GM08714 (cell line): ENCODE measurements around the gene KIF17.

Experiments
- H3K4me3 ChIP-seq: fragments of 200-500 bp; sonication (Bioruptor generic); 2 replicates; pipeline ENCODE4 v1.5.1; 2014; ENCODE audit warnings: mild to moderate bottlenecking, low read length, inconsistent platforms
- ZNF274 ChIP-seq: IDR thresholded peaks from 2 replicates; pipeline ENCODE4 v1.6.1; 2012; ENCODE audit warnings: mild to moderate bottlenecking, low read depth, low read length

KIF17 gene

GRCh38 chr1:20717452-20718342 is at the start of gene KIF17:
Gene KIF17, minus strand, starts transcription at chr1:20718007. Its CDS starts 301 bp downstream, at chr1:20717706.
- no peak for TF ChIP-seq ZNF274

GRCh38 chr1:20767271-20767670 is 49.5 kb upstream of the KIF17 start:
- no peak overlapping the region for H3K4me3 ChIP-seq
- TF ChIP-seq ZNF274, result no peak

More at GRCh38 chr1:20717452-20718342, at the start of gene KIF17:
- peak within 1 kb of the TSS; percentile 5; the same call in 1 of the 2 replicates for H3K4me3 ChIP-seq

DNA sequence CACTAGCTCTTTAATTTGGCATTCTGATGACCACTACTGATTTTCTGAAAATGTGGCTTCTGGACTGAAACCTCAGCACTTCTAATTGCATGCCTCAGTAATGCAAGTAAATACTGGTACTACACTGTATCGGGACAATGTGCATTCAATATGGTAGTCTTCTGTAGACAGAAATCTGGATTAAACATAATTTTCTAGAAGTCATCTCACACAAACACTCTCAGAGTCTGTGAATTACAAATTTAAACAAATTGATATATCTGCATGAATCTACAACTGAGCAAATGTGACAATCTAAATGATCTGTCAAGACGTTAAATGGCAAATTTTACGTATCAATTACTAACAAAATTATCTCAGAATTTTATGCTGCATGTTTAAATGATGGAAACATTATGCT is 45.6 kb upstream of the KIF17 start:
- H3K4me3 ChIP-seq, result no peak overlapping the region
- TF ChIP-seq ZNF274, result no peak

- no peak for TF ChIP-seq ZNF274
Measured at GRCh38 chr1:20760322-20760721, 42.5 kb upstream of the KIF17 start.

GRCh38 chr1:20753589-20753988 is 35.8 kb upstream of the KIF17 start:
- TF ChIP-seq ZNF274, result no peak
- H3K4me3 ChIP-seq, result no peak overlapping the region

More at GRCh38 chr1:20760322-20760721, 42.5 kb upstream of the KIF17 start:
- no peak overlapping the region for H3K4me3 ChIP-seq

DNA sequence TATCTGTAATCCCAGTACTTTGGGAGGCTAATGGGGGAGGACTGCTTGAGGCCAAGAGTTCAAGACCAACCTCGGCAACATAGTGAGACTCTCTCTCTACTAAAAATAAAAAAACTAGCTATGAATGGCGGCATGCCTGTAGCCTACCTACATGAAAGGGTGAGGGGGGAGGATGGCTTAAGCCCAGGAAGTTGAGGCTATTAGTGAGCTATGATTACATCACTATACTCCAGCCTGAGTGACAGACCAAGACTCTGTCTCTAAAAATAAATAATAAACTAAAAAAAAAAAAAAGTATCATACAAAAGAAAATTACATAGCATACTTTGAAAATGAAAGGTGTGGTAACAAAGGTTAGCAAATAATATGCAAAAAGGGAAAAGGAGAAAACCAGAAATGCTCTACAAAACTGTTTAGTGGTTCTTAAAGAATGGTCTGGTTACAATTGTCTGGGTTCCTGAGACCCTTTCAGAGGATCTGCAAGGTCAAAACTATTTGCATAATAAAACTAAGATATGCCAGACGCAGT is 33.7 kb upstream of the KIF17 start:
- no peak for TF ChIP-seq ZNF274
- no peak overlapping the region for H3K4me3 ChIP-seq

- TF ChIP-seq ZNF274, result no peak
- H3K4me3 ChIP-seq, result no peak overlapping the region
Measured at GRCh38 chr1:20742671-20743070, 24.9 kb upstream of the KIF17 start.

DNA sequence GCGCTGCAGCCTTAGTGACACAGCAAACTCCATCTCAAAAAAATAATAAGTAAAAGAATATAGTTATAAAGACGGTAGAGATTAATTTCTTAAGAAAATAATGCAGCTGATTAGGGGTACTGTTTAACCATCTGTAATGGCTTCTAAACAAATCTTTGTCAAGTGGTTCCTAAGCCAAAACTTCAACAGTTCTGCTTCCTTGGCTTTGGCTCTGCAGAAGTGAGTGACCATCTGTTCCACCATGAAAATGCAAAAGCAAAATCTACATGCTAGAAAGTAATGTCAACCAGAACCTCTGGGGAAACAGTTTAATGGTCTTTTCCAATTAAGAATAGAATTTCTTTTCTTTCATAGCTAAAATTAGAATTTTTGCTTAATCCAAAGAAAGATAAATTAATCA is 23.0 kb upstream of the KIF17 start:
- H3K4me3 ChIP-seq, result no peak overlapping the region
- TF ChIP-seq ZNF274, result no peak

DNA sequence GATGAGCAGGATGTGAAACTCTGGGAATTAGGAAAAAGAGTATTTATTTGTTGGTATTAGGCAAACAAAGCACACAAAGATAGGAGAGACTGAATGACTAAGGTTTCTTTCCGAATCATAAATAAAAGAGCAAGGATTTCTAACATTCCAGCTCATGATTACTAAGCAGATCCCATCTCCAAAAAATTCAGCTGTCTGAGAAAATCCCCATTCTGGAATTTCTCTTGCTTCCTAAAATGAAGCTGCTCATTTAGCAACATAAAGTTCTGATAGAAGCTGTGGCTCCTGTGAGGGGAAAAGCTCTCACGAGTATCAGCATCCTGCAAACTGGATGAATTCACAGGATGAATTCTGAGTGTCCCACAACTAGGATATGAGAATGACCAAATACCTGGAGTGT is 21.4 kb upstream of the KIF17 start:
- TF ChIP-seq ZNF274, result no peak
- no peak overlapping the region for H3K4me3 ChIP-seq

- no peak for TF ChIP-seq ZNF274
Measured at GRCh38 chr1:20735581-20736111, 17.8 kb upstream of the KIF17 start.

GRCh38 chr1:20733360-20733975 is 15.7 kb upstream of the KIF17 start:
- H3K4me3 ChIP-seq, result no peak overlapping the region; the same call in 1 of the 2 replicates
- no peak for TF ChIP-seq ZNF274

More at GRCh38 chr1:20735581-20736111, 17.8 kb upstream of the KIF17 start:
- H3K4me3 ChIP-seq, result no peak overlapping the region

DNA sequence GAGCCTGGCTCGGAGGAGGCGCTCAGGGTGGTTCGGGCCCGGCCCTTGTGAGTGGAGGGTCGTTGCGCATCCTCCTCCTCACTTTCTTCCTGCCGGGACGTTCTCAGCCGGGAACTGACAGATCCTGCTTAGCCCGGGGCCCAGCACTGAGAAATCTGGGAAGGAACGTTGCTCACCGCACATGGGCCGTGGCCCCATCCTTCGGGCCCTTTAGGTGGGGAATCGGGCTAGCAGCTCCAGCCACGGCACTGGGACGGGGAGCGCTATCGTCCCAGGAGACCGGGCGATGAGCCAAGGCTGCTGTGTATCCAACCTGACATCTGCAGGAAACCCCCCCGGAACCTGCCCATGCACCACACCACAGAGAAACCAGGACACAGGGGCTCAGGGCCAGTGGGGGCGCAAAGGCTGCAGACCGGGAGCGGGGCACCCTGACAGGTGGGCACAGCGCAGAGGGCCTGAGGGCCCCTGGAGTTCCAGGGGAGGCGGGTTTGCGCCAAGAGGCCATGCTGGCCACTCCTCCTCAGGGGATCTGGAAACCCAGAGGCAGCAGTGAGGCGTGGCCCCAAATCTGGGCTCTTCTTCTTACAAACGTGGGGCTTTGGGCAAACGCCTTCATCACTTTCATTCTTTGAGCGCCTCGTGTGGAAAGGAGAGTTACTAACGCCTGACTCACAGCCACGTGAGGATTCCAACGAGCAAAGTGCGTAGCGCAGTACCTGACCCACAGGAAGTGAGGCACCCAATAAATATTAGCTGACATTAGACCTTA is 15.0 kb upstream of the KIF17 start, which contains the start of gene SH2D5:
Gene SH2D5 (minus strand): TSS at position 116 of the 772 bp plus-strand sequence. CDS start 4,659 bp downstream, outside the sequence.
- TF ChIP-seq ZNF274, result no peak
- peak within 1 kb of the TSS; percentile 67; the same call in 1 of the 2 replicates for H3K4me3 ChIP-seq

DNA sequence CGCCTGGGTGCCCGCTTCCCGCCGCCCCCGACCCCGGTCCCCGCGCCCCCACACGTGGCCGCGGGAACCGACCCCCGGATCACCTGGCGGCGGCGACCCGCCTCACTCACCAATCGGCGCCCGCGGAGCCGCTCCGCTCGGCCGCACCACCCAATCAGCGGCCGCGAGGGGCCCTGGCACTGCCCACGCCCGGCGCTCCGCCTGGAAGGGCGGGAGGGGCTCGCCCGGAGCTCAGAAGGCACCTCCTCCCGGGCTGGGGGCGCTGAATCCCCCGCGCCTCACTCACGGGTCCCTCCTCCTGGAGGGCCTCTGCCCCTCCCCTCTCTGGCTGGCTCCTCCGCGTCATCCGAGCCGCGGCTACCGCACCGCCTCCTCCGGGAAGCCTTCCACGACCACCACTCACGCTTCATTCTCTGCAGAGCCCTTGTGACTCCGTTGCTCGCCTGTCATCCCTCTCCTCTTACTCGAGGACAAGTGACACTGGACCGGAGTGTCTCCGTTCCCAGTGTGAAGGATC is 14.3 kb upstream of the KIF17 start:
- peak overlapping the region; percentile 67; the same call in 1 of the 2 replicates for H3K4me3 ChIP-seq
- no peak for TF ChIP-seq ZNF274
